Hippocampal formation (tissue), 2 donors: ENCODE measurements around the gene STX12.
A peak's percentile ranks its signal among the peaks of the same experiment; 100 is the strongest.
"Not testable (repeated sequence)": the region's sequence is repeated elsewhere in the genome, so short reads cannot be mapped to it uniquely, and the experiment has no call there.

Source experiments
- DNase-seq, 2 donors: peaks; one replicate each; lab custom pipeline; 2025; lab: John Stamatoyannopoulos, UW

Gene STX12

GRCh38 chr1:27830621-27831440 lies 57.8 kb downstream of the STX12 start, which contains the start of gene PPP1R8:
PPP1R8 (plus strand) TSS chr1:27830782; CDS start chr1:27830836, 54 bp downstream.
- peak; percentile 91 to 95 for DNase-seq

GRCh38 chr1:27831568-27832410 lies 58.8 kb downstream of the STX12 start:
- DNase-seq, result no peak

DNA sequence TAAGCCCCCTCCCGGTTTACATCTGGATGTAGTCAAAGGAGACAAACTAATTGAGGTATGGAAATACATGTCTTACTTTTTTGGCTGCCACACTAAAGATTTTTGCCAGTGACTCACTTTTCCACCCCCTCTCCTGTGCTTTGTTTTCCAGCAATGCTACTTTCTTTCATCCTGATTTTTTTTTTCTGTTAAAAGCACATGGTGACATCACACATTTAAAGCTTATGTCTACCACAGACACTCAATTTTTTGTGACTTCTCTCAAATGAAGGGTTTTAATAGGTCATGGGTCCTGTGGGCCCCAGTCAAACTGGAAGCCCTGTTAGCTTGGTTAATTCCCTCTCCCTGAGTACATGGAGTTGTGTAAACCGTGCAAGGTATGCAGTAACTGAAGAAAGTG lies 59.7 kb downstream of the STX12 start:
- DNase-seq, result no peak

DNA sequence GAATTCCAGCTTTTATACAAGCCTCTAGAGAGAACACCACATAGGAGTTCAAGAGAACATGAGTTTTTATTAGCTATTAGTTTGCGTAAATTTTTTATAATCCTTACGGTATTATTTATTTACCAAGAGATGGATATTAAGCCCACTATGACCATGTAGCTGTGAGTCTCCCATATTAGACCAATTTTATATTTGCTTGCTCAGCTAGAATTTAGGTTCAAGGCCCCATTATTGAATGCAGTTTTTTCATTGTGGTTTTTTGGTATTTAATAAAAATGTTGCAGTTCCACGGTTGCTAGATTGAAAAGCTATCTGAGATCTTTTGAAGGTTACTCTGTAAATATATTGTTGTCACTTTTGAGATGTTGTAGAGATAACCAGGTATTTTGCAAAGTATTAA lies 60.5 kb downstream of the STX12 start:
- no peak for DNase-seq

DNA sequence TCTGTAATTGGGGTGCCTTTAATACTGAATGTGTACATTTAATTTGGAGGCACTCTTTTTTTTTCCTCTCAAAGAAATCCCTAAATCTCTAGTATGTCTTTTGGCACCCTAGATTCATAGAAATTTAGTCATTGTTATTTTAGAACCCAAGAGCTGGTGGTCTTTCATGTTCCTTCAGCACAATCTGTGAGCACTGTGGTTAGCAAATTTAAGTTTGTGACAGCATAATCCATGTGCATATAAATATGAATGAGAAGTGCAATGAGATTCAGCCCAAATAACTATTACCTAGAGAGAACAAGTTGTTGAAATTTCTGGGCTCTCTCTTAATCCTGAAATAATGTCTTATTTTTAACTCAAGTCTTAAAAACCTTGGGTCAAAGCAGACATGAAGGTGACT lies 62.0 kb downstream of the STX12 start:
- DNase-seq, result no peak

DNA sequence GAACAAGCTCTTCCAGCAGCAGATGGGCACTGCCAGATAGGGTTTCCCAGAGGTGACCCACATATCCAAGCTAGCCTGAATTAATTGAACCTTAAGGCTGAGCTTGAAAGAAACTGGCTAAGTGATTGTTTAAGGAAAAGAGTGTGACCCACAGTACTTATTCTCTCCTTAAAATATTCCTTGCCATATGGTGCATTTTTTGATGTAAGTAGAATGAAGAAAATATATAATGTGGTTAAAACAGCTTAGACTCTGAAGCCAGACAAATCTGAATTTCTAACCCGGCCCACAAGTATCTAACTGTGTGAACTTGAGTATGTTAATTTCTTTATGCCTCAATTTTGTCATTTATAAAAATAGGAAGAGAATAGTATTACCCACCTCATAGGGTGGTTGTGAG lies 62.5 kb downstream of the STX12 start:
- DNase-seq, result no peak

DNA sequence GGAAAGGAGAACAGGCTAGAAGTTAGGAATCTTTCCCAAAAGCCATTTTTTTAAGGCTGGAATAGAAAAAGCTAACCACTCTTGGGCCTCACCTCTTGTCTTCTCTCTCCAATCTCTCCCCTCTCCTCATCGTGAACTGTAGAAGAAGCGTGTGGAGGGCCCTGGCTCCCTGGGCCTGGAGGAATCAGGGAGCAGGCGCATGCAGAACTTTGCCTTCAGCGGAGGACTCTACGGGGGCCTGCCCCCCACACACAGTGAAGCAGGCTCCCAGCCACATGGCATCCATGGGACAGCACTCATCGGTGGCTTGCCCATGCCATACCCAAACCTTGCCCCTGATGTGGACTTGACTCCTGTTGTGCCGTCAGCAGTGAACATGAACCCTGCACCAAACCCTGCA lies 76.9 kb downstream of the STX12 start:
- DNase-seq, result no peak

GRCh38 chr1:27855085-27855484 lies 82.1 kb downstream of the STX12 start:
- no peak for DNase-seq

DNA sequence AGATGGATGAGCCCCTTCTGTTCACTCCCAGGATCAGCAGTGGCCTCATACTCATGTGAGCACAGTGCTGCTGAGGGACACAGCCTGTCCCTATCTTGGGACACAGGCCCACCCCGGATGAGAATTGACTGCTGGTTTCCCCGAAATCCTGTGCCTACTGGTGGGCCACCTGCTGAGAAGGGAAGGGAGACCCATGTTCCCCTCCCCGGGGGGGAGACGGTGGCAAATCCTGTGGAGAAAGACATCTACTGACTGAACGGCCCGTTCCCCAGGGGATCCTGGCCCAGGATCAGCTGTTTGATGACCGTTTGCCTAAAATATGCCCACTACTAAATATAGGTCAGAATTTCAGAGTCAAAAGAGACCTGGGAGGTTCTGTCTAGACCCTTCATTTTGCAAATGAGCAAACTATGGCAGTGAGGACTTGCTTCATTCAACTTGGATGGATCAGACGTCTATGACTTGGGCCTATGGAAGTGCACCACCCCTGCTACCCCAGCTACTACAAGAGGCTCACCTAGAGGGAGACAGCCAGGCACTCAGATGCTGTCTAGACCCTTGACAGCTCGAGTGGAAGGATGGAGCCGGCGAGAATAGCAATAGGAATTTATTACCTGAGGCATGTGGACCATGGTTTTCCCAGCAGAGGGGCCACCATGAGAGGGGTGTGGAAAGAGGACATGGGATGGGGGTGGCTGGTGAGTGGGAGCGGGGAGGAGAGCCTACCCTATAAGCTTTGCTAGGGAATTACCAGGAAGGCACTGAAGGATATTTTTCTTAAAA lies 83.7 kb downstream of the STX12 start:
- DNase-seq, result no peak

DNA sequence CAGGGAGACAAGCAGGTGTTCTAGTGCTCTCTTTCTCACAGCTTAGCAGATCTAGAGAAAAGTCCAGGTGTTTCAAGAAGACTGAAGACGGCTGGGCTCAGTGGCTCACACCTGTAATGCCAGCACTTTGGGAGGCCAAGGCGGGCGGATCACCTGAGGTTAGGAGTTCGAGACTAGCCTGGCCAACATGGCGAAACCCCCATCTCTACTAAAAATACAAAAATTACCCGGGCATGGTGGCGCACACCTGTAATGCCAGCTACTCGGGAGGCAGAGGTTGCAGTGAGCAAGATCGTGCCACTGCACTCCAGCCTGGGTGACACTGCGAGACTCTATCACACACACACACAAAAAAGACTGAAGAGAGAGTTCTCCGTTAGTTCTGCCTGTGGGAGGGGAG lies 84.5 kb downstream of the STX12 start:
- not testable (repeated sequence) for DNase-seq

GRCh38 chr1:27858072-27858948 lies 85.3 kb downstream of the STX12 start:
- DNase-seq, result peak; percentile 50 to 72

- no peak for DNase-seq
These were observed 86.0 kb downstream of the STX12 start for GRCh38 chr1:27858949-27859576.

DNA sequence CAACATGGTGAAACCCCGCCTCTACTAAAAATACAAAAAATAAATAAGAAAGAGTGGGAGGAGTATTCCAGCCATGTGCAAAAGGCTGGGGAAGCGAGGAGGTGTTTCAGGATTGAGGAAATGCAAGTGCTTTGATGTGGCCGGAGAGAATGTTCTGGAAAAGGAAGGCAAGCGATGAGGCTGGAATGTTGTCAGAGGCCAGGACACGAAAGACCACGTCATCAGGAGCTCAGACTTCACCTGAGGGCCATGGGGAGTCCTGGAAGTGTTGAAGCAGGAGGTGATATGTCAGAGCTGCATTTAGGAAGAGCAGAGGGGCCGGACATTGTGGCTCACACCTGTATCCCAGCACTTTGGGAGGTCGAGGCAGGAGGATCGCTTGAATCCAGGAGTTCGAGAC lies 88.4 kb downstream of the STX12 start:
- DNase-seq, result no peak

- DNase-seq, result no peak
These were observed 89.0 kb downstream of the STX12 start for GRCh38 chr1:27862004-27862403.

DNA sequence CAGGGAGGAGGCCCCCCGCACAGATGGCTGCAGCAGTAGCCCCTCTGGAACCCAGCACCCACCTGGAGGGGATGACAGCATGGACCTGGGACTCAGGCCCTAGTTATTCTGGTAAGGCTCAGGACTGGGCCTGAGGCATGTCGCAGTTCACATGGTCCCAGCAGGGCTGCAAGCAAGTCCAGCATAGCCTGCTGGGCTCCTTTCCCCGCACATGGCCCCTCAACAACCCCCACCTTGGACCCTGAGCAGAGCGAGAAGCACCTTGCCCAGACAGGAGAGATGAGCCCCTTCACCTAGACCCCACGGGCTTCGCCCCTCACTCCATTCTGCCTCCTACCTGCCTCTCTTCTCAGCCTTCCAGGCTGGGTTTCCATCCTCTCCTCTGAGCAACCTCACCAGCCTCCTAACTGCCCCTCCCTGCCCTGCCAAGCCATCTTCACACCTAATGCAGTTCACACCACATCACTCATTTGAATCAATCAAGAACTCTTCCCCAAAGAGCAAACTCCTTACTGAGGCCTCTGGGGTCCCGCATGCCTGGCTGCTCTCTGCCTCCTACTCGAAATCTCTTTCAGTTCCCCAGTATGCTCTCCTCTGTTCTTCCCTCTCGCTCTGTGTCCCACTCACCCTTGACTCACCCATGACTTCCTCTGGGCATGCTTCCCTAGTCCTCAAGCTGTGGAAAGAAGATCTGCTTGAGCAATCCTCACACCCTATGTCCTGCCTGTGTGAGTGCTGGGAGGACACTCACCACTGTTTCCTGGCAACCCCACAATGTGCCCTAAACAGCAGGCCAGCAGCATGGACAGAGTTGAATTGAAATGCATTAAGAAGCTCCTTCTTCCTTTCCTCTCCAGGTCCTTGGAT lies 89.9 kb downstream of the STX12 start:
- DNase-seq, result peak; percentile 36 to 58

DNA sequence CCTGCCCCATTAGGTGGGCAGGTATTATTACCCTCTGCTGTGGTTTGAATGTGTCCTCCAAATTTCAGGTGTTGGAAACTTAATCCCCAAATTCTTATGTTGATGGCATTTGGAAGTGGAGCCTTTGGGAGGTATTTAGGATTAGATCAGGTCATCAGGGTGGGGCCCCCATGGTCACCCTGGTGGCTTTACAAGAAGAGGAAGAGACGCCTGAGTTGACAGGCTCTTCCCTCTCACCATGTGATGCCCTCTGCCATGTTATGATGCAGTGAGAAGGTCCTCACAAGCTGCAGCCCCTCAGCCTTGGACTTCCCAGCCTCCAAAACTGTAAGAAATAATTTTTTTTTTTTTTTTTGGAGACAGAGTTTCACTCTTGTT lies 90.5 kb downstream of the STX12 start:
- no peak for DNase-seq

DNA sequence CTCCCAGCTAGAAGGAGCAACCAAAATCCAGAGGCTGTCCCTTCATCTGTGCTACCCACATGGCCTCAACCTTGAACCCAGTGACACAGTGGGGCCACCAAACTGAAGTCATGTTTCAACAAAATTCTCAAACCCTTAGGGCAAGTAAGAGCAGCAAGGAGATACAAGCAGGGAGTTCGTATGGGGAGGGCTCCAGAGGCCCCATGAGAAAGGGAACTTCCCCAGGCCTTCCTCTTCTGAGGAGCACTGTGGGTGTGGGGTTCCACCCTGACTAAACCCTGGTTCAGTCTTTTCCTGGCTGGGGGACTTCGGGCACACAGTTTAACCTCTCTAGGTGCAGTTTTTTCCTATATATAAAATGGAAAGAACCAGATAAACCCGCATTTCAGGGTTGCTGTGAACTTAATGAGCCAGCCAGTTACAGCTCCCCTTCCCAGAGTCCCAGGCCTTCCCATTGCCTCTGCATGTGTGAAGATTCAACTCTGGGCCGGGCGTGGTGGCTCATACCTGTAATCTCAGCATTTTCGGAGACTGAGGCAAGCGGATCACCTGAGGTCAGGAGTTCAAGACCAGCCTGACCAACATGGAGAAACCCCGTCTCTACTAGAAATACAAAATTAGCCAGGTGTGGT lies 91.4 kb downstream of the STX12 start:
- DNase-seq, result peak in 1 of 2 donors; percentile 24

DNA sequence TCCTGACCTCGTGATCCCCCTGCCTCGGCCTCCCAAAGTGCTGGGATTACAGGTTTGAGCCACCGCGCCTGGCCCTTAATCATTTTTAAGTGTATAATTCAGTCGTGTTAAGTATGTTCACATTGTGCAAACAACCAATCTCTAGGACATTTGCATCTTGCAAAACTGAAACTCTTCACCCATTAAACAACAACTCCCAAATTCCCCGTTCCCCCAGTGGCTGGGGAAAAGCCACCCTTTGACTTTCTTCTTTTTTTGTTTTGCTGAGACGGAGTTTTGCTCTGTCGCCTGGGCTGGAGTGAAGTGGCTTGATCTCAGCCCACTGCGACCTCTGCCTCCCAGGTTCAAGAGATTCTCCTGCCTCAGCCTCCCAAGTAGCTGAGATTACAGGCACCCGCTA lies 92.8 kb downstream of the STX12 start:
- DNase-seq, result no peak

GRCh38 chr1:27868556-27868931 lies 95.5 kb downstream of the STX12 start:
- no peak for DNase-seq
